Measurements from ENCODE around the gene TTLL11.

Gene TTLL11

DNA sequence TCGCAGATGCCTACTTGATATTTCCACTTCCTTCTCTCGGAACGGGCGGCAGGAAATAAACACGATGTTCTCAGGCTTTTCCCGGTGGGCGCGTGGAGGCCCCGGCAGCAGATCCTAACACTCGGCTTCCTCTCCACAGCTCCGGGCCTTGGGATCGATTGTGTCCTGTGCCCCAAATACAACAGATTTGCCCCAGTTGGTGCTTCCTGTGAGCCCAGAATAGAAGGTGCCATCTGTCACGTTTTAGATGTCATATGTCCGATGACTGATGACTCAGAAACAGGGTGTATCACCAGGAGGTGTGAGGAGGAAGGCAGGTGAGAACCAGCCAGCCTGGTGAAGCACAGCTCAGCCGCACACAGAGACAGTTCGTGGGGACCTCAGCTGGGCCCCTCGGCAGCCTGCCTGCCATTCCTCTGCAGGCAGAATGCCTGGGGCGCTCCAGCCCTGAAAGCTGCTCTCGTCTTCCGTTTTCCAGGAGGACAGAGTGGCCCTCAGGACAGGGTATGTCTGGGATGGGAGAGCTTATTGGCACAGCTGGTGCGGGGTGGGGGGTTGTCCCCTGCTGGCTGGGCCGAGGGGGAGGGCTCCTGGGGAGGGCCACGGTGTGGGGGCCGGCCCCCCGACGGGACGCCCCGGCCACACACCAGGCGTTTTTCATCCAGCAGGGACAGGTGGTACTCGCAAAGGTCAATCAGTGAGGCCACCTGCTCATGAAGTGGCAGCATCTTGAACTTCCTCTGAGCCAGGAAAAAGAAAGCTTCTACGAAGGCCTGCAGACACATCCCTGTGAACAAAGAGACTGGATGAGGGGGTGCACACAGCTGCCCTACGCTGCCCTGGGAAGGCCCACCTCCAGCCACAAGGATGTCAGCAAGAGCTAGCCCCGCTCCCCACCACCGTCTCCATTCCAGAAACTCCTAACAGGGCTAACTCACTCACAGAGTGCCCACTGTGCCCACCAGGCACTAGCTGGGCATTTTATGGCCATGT, 270.7 kb downstream of the TTLL11 start:
- peak; percentile 7 for DNase-seq

DNA sequence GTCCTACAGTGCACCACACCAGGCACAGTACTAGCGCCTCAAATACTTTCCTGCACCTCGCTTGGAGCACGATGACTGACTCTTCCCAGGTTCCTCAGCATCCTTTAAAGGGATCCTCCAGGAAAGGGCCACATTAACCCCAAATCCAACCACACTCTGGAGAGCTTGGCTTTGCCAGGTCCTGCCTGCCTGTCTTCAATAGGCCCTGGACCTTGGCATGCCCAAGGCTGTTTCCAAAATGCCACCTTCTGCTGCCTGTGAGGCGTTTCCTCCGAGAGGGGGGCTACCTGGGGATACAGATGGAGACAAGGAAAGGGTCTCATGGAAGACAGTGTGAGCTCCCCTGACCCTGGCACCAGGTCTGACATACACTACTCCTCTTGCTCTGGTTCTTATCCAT, 271.8 kb downstream of the TTLL11 start:
- no peak for DNase-seq

GRCh38 chr9:121820286-121821005, 272.7 kb downstream of the TTLL11 start:
- no peak for DNase-seq

- DNase-seq: no peak
Observed at GRCh38 chr9:121819428-121820231, 273.5 kb downstream of the TTLL11 start.

- no peak for DNase-seq
Observed at GRCh38 chr9:121818841-121819427, 274.2 kb downstream of the TTLL11 start.

DNA sequence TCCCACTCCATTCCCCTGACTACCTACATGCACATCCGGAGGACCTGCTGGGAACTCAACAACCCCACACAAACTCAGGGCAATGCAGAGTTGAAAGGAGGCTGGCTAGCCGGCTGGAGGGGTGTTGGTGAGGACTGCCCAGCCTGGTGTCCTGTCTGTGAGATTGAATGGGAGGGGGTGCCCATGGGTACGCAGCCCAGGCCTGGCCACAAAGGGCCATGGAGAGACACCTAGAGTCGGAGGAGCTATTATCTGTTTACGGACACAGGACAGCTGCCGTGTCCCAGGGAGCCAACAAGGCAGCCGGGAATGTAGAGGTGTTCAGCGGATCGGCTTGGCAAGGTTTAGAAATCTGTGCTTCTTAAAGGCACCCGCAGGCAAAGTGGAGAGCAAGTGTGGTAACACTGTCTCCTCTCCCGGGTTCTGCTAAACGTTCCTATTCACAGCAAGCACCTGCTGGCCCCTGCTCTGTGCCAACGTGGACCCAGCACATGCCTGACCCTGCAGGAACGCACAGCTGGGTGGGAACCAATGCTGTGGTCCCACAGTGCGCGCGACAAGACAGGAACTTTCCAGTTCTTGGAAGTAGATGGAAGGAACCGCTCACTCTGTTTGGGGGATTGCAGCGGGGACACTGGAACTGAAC, 275.0 kb downstream of the TTLL11 start:
- DNase-seq: no peak

DNA sequence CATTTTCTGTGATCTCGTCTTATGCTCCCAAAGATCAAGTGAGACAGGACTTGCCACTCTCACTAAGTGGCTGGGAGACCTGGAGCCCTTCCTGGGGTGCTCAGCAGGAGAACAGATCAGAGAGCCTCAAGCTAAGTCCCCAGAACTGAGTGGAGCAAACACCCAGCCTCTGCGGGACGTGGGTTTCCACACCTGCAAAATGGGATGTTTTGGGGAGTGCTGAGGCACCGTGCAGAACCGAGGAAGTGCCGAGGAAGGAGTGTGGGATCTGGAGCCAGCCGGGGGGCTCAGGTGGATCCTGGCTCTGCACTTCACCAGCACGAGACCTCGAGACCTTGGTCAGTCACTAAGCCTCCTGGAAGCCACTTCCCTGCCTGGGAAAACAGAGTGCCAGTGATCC, 275.6 kb downstream of the TTLL11 start:
- no peak for DNase-seq

GRCh38 chr9:121816845-121817450, 276.2 kb downstream of the TTLL11 start:
- no peak for DNase-seq

DNA sequence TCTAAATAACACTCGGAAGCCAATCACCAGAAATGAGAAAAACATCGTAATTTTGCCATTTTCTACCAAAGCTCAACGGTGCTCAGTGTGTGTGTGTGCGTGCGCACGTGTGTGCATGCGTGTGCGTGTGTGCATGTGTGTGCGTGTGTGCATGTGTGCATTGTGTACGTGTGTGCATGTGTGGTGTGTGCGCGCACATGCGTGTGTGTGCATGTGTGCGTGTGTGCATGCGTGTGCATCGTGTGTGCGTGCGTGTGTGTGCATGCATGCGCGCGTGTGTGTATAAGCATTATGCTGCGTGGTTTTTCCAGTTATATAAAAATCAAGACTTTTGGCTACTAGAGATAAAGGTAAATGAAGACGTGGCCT, 276.7 kb downstream of the TTLL11 start:
- DNase-seq: no peak

GRCh38 chr9:121815546-121816448, 277.3 kb downstream of the TTLL11 start:
- no peak for DNase-seq

GRCh38 chr9:121815084-121815483, 278.0 kb downstream of the TTLL11 start:
- DNase-seq: no peak

- no peak for DNase-seq
Observed at GRCh38 chr9:121814594-121814993, 278.5 kb downstream of the TTLL11 start.

GRCh38 chr9:121813519-121814210, 279.4 kb downstream of the TTLL11 start:
- DNase-seq: no peak

DNA sequence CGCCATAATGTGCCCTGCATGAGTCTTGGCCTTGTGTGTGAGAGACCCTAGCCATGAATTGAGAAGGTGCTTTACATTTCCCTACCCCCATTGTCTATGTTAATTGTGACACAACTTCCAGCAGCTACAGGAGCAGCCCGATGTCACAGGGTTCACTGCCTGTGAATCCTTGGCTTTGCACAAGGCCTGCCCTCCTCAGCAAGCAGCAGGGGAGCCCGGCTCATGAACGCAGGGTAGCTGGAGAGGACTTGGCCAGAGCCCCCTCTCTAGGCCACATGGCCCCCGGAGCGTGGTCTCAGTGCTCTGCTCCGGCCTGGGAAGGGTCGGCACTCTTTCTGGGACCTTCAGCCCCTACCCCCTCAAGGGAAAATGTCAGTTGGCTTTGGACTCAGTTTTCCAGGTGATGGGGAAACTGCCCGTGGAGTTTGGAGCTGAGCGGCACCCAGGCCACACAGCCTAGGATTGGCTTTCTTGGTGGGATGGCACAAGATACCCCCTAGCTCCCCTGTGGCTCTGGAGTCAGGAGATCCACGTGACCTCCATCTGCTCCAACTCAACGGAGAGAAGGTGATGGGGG, 280.9 kb downstream of the TTLL11 start:
- no peak for DNase-seq

DNA sequence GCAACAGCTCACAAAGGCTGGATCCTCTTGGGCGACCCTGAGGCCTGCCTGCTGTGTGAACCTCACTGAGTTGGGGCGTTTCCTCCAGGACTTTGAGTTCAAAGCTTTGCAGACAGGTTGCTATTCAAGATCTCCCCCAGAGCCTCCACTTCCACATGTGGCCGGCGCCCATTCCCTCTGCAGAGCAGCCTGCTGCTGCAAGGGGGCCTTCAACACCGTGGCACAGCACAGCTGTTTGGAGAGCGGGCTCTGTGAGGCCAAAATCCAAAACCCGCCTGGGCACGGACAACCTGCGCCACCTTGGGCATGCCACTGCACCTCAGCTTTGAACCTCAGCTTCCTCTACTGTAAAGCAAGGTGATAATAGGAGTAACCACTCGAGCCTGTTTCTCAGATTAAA, 281.4 kb downstream of the TTLL11 start:
- DNase-seq: no peak

DNA sequence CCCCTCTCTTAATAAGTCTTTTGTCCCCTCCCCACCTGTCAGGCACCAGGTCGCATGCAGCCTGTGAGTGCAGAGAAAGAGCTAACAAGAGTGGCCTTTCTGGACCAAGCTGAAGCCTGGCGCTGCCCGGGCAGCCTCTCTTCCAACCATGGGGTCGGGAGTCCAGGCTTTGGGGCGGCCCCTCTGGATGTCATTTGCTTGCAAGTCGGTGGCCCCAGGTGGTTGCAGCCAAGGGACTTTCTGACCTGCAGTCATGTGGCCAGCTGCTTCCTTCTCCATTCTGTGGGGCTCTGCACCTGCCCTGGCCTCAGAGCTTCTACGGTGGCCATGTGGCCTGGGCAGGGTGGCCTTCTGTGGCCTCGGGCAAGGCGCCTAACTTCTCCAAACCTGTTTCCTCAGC, 282.0 kb downstream of the TTLL11 start:
- DNase-seq: no peak

DNA sequence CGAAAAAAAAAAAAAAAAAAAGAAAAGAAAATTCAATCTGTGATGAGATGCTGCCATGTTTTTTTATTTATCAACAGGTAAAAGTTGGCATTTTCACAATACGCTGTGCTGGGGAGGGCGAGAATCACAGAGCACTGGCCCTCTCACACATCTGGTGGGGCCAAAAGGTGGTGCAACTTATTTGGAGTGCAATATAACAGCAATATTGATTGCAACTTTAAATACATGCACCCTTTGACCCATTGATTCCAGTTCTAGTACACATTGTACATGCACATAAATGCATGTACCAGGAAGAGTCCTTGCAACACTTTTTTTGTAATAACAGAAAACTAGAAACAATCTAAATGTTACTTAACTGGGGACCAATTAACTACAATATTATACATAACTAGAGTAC, 282.6 kb downstream of the TTLL11 start:
- DNase-seq: no peak

GRCh38 chr9:121809356-121810050, 283.6 kb downstream of the TTLL11 start:
- DNase-seq: no peak

DNA sequence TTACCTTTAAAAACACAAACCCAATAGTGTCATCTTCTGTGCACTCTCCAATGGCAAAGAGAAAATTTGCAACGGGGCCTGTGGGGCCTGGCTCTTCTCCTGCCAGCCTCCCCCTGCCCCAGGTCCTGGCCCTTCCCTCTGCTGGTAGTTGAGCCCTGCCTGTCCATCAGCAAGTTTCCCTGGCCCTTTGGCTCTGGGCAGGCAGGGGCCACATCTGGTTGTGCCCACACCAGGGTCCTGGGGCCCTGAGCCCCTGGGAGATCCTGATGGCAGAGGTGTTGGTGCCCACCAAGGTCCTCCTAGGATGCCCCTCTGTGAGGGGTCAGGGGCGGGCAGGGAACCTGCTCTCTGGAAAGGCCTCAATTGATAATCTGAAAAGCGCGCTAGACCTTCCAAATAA, 284.3 kb downstream of the TTLL11 start:
- no peak for DNase-seq
